RCC 7860 (cell line): Measurements from ENCODE around the gene PRKACB.

Source experiments
- DNase-seq: peaks from one replicate; pipeline ENCODE4 v3.0.0-alpha.2; 2015; ENCODE audit warnings: low spot score
- FAIRE-seq: peaks from 2 replicates; lab custom pipeline; 2012; peaks lifted over from hg19 to GRCh38; lab: Jason Lieb, UNC

The PRKACB gene

GRCh38 chr1:84155517-84155916 lies 11.4 kb downstream of the PRKACB start:
- DNase-seq (no peak), FAIRE-seq (no peak)

- FAIRE-seq (peak; percentile 91), DNase-seq (peak; percentile 83)
These were observed 12.1 kb downstream of the PRKACB start for GRCh38 chr1:84156210-84156621.

- FAIRE-seq (no peak), DNase-seq (no peak)
These were observed 15.6 kb downstream of the PRKACB start for GRCh38 chr1:84159533-84160240.

- FAIRE-seq: no peak
- DNase-seq: no peak
These were observed 18.2 kb downstream of the PRKACB start for GRCh38 chr1:84162295-84162694.

- FAIRE-seq (no peak), DNase-seq (no peak)
These were observed 19.3 kb downstream of the PRKACB start for GRCh38 chr1:84163123-84163931.

- no peak for FAIRE-seq
These were observed 20.1 kb downstream of the PRKACB start for GRCh38 chr1:84164161-84164560.

GRCh38 chr1:84164567-84165021 lies 20.5 kb downstream of the PRKACB start:
- DNase-seq (no peak), FAIRE-seq (no peak)

More at GRCh38 chr1:84164161-84164560, 20.1 kb downstream of the PRKACB start:
- DNase-seq: no peak

GRCh38 chr1:84165601-84166000 lies 21.5 kb downstream of the PRKACB start:
- FAIRE-seq (no peak), DNase-seq (no peak)

GRCh38 chr1:84166797-84167196 lies 22.7 kb downstream of the PRKACB start:
- no peak for FAIRE-seq

GRCh38 chr1:84168783-84169182 lies 24.7 kb downstream of the PRKACB start:
- DNase-seq (no peak), FAIRE-seq (no peak)

More at GRCh38 chr1:84166797-84167196, 22.7 kb downstream of the PRKACB start:
- no peak for DNase-seq

GRCh38 chr1:84170171-84170570 lies 26.1 kb downstream of the PRKACB start:
- DNase-seq (no peak), FAIRE-seq (no peak)

- FAIRE-seq (no peak), DNase-seq (no peak)
These were observed 27.4 kb downstream of the PRKACB start for GRCh38 chr1:84171481-84171880.

- FAIRE-seq: peak; percentile 86
- DNase-seq: peak; percentile 87
These were observed 30.0 kb downstream of the PRKACB start for GRCh38 chr1:84174051-84174556.

- DNase-seq (no peak), FAIRE-seq (no peak)
These were observed 37.4 kb downstream of the PRKACB start for GRCh38 chr1:84181350-84182005.

- DNase-seq: no peak
- no peak for FAIRE-seq
These were observed 46.4 kb downstream of the PRKACB start for GRCh38 chr1:84190455-84190854.

GRCh38 chr1:84192681-84193080 lies 48.6 kb downstream of the PRKACB start:
- DNase-seq (no peak), FAIRE-seq (no peak)

GRCh38 chr1:84198832-84199231 lies 54.8 kb downstream of the PRKACB start:
- no peak for FAIRE-seq

GRCh38 chr1:84199257-84199656 lies 55.2 kb downstream of the PRKACB start:
- no peak for FAIRE-seq
- no peak for DNase-seq

More at GRCh38 chr1:84198832-84199231, 54.8 kb downstream of the PRKACB start:
- no peak for DNase-seq

GRCh38 chr1:84202126-84202525 lies 58.1 kb downstream of the PRKACB start:
- no peak for DNase-seq
- FAIRE-seq: no peak

- DNase-seq (no peak), FAIRE-seq (no peak)
These were observed 62.3 kb downstream of the PRKACB start for GRCh38 chr1:84206375-84206774.

- DNase-seq (no peak), FAIRE-seq (no peak)
These were observed 64.9 kb downstream of the PRKACB start for GRCh38 chr1:84208935-84209334.
